Heart left ventricle (tissue), 13 donors: Measurements from ENCODE around the gene NAPA.

Source experiments
- POLR2A ChIP-seq, 2 donors: fragments of 450-650 bp; IDR thresholded peaks; one replicate each; pipeline ENCODE4 v1.6.1; 2017; ENCODE audit warnings: antibody characterized with exemption in 2 of 2, mild to moderate bottlenecking in 2 of 2, moderate library complexity in 2 of 2
- TF ChIP-seq, protein P1 (sequence below), 12 donors: fragments of 200-600 bp; sonication (generic) in 4 of 12; IDR thresholded peaks; one replicate each; pipeline versions ENCODE4 v1.5.0 to v1.8.0; 2018 to 2022; ENCODE audit warnings: antibody characterized with exemption in 12 of 12, mild to moderate bottlenecking in 5 of 12
- donor health status: ischemic (EF 13 %, LVEDD 7.1; RV severe dilation, severe dysfunction).
- donor health status: DM: no; HTN: yes; CAD: no.
- donor health status: DM: no; HTN: no; CAD: no.
- donor health status: ischemic (EF 25% LVEDD 6.9; RV normal size, moderate dysfunction).
- donor health status: ischemic (EF 25% LVEDD 5.7; RV mildly dilated, moderate dysfunction).
- donor health status: ischemic (EF 35%, LVEDD 5.7; RV mildly dilated, moderate dysfunction).
- donor health status: nonischemic (EF 11% LVEDD 7.7; RV severe dilation, severe dysfunction).
- donor health status: DM: yes; HTN: yes; CAD: no.
- donor health status: PGD.
- donor health status: ischemic (EF 29% LVEDD 5.4; RV normal size, mild dysfunction).
- donor health status: nonischemic (EF 23%, LVEDD 6.1; RV moderate dilation, normal function).

DNA sequence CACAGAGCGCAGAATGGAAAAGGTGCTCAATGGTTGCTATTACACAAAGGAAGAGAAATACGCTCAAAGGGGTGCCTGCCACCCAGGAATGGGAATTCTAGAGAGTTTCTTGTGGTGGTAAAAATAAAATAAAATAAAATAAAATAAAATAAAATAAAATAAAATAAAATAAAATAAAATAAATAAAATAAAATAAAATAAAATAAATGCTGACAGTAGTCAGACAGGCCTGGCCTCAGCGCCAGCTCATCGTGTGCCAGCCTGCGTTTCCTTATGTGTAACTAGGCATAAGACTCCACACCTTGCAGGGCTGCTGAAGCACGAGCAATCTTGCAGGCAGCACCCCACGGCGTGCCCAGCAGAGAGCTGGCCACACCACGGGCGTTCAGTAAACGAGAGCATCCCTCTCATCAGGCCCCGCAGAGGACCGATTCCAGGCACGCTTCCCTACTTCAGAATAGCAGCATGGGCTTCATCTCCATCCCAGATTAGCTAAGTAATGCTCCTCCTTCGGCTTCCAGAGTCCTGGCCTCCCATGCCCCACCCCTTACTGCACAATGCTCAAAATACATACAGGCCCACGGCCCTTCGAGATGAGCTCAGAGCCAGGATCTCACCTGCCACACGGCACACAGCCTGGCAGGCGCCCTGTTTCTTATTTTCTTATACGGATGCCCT is 5.6 kb downstream of the NAPA start:
- no peak for TF ChIP-seq POLR2A (IDR thresholded peaks at IDR 0.05)
- TF ChIP-seq, protein P1, sequence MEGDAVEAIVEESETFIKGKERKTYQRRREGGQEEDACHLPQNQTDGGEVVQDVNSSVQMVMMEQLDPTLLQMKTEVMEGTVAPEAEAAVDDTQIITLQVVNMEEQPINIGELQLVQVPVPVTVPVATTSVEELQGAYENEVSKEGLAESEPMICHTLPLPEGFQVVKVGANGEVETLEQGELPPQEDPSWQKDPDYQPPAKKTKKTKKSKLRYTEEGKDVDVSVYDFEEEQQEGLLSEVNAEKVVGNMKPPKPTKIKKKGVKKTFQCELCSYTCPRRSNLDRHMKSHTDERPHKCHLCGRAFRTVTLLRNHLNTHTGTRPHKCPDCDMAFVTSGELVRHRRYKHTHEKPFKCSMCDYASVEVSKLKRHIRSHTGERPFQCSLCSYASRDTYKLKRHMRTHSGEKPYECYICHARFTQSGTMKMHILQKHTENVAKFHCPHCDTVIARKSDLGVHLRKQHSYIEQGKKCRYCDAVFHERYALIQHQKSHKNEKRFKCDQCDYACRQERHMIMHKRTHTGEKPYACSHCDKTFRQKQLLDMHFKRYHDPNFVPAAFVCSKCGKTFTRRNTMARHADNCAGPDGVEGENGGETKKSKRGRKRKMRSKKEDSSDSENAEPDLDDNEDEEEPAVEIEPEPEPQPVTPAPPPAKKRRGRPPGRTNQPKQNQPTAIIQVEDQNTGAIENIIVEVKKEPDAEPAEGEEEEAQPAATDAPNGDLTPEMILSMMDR (IDR thresholded peaks at IDR 0.05) = no peak
